NCI-H2081 (cell line): ENCODE measurements around the gene SAMD14.

ENCODE experiments used
- DNase-seq, 2 experiments: peaks; one replicate each; lab custom pipeline; 2025; lab: John Stamatoyannopoulos, UW

SAMD14 gene

GRCh38 chr17:50112694-50113093 lies 17.3 kb downstream of the SAMD14 start:
- DNase-seq: no peak

DNA sequence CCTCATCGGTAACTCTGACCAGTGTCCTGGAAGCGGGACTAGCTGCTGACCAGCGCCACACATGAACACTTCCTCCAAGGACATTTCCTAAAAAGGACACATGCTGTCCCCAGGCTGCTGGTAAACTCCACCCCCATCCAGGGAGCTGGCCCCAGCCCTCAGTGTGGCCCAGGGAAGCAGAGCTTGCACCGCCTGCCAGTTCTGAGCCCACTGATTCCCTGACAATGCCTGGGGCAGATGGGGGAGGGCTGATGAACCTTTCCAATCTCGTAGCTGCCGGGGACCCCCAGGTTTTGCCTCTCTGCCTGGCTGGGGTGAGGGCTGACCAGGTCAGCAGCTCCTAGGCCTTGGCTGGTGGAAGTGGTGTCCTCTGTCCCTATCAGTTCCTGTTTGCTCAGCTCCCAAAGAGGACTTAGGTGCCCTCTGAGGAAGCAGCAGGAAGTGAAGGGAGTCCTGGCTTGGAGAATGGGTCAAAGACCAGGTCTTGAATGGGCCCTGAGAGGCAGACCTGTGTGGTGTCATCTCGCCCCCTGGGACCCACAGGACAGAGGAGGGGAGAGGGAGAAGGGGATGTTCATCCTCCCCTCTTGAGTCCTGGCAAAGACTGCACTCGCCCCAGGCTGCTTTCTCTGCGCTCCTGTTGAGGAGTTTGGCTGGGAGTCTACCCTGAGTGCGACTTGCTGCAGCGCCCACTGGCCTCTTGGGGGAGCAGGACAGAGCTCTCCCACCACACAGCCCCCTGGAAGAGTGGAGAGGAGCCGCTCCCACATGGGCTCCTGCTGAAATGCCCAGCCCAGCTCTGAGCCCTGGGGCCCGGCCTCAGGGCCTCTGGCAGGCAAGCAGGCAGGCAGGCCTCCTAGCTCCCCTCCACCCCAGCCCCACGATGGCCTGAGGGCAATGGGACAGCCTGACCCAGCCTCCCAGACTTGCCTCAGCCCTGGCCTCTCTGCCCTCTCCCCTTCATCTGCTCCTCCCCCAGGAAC lies 18.0 kb downstream of the SAMD14 start:
- DNase-seq: no peak

DNA sequence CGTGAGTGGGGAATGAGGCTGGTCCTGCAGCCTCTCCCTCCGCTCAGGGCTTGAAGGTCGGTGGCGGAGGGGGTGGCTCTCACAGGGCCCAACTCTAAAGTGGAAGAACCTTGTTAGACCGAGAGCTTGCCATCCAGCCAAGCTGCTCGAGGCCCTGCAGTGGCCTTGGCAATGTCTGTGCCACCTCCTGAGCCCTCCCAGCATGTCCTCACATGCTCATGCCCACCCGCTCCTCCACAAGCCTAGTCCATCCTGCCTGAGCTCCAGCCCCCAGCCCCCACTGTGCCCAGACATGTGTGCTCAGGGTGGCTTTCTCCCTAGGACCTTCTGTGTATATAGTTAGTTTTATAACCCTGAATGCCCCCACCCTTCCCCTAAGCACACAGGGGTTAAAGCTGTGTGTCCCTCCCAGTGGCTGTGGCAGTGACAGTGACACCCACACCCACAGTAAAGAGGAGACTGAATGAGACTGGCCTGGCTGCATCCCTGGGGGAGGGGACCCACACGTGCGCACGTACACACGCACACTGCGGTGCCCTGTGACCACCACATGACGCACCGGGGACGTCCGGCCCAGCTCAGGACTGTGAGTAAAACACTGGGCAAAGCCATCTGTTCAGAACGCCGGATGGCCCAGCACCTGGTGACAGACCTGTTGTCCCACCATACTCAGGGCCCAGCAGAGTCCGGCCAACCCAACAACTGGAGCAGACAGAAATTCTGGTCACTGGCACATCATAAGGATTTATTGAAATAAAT lies 19.2 kb downstream of the SAMD14 start:
- DNase-seq: no peak

GRCh38 chr17:50109785-50110184 lies 20.2 kb downstream of the SAMD14 start:
- DNase-seq: no peak

- no peak for DNase-seq
Observed at GRCh38 chr17:50109207-50109606, 20.8 kb downstream of the SAMD14 start.

DNA sequence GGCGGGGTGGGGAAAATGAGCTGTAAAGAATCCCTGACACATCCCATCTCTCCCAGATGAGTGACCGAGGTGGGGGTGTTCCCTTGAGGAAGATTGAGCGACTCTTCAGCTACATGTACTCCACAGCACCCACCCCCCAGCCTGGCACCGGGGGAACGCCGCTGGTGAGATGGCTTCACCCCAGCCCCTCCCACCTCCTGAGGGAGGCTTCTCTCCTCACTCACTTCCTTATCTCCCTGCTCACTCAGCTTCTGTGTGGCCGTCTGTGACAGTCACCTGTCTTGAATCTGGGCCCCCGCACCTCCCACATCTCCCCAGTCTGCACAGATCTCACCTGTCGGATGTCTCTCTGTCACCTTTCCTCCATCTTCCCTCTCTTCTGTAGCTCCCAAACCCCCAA lies 21.4 kb downstream of the SAMD14 start:
- no peak for DNase-seq

GRCh38 chr17:50107790-50108414 lies 22.1 kb downstream of the SAMD14 start:
- DNase-seq: no peak

- DNase-seq: no peak
Observed at GRCh38 chr17:50106393-50107131, 23.4 kb downstream of the SAMD14 start.

GRCh38 chr17:50105811-50106210 lies 24.1 kb downstream of the SAMD14 start:
- DNase-seq: no peak

- no peak for DNase-seq
Observed at GRCh38 chr17:50103941-50104340, 26.0 kb downstream of the SAMD14 start.

GRCh38 chr17:50103252-50103651 lies 26.7 kb downstream of the SAMD14 start:
- DNase-seq: no peak

DNA sequence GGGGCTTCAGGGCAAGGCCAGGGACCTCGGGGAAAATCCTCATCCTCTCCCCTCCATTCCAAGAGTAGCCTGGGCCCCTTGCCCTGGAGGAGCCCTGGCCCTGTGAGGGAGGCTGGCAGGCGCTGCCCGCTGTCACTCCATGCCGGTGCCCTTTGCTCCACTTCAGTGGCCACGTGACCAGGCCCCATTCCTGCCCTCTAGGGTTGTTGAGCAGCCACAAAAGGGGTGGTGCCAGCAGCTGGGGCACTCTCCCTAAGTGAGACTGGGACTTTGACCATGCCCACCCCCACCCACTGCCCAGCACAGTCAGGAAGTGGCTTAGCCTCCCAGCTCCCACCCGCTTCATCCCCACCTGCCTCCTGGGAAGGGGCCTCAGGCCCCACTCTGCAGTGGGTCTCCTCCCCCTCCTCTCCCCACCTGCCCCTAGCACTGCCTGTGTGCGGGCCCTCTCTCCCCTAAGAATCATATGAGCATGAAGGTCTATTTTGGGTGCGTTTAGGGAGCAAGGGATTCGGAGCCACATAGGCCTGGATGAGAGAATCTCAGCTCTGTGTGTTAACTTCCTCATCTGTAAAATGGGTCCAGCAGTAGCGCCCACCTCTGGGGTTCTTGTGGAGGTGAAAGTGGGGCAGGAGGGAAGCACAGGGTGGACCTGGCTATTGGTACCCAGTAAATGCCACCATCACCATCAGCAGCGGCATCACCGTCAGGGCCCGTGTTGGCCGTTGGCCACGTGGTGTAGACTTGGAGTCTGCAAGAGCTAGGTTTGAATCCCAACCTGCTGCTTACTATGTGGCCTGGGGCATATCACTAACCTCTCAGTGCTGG lies 27.6 kb downstream of the SAMD14 start:
- DNase-seq: no peak

DNA sequence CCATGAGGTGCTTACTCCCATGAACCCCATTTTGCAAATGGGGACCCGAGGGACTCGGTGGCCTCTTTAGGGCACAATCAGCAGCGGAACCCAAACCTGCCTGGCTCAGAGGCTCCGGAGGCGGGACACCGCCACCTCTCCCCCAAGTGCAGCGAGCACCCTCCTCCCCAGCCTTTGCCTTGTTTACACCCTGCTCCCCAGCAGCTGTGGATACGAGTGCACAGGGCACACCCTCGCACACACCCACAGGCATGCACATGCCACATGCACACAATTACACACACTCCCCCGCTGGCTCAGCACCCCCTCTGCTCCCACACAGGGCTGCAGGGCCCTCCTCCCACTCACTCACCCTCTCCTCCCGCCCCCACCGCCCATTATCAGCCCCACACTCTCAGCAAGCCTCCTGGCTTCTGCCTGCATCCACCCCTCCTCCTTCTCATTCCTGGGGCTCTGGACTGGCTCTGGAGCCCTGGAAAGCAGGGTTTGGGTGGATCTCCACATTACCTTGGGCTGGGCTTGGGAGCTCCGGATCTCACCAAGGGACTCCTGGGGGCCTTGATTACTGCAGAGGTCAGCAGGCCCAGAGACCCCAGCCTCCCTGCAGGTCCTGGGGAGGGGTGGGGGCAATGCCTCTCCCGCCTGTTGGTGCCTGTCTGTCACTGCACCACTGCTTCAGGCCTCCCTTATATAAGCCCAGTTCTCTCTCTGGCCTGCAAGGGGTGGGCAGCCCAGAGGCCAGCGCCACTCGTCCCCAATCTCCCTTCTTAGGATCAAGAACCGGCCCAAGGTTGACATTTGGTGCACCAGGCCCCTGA lies 28.4 kb downstream of the SAMD14 start:
- DNase-seq: no peak

DNA sequence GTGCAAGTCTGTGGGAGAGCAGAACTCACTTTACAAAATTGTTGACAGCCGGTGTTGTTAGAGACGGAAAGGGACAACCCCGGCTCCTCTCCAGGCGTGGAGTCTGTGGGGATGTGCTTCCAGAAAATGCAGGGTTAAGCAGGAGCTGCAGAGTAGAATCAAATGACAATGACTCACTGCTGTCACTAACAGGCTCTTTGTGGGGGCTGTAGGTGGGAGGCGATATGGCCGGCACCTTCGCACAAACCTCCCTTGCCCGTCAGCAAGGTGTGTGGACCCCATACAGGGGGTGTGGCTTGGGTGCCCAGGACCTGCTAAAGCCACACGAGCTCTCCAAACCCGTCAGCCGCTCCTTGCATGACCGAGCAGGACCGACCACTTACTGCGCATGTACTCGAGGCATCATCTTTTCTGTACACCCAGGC lies 29.0 kb downstream of the SAMD14 start:
- DNase-seq: no peak

DNA sequence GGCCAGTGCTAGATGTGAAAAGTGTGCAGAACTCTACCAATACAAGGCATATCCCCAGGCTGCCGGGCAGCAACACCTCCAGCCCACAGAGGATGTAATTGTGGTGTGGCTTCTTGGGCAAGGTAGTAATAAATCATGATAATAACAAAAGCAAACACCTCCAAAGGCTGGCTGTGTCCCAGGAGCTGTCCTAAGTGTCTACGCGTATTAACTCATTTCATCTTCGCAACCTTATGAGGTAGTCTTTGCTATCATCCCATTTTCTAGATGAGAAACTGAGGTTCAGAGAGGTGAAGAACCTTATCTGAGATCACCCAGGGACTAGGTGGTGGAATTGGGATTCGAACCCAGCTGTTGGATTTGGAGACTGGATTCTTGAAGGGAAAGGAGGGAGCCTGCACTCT lies 29.5 kb downstream of the SAMD14 start:
- no peak for DNase-seq

DNA sequence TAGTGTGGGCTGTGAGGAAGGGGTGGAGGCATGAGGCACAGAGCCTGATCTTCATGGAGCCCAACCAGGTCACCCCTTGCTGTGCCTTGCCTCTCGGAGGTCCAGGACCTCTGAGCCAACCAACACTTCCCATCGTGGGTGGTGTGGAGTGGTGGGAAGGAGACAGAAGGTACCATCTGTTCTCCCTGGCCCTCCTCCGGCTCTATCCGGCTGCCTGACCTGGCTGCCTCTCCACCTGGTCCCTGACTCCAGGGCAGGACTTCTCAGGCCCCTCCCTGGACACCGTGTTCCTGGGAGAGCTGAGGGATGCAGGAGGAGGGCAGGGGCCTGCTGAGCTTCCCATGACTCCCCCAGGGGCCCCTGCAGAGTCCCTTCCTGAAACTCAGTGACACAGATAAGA lies 31.0 kb downstream of the SAMD14 start:
- no peak for DNase-seq

GRCh38 chr17:50098583-50098982 lies 31.4 kb downstream of the SAMD14 start:
- no peak for DNase-seq

GRCh38 chr17:50097926-50098325 lies 32.0 kb downstream of the SAMD14 start:
- no peak for DNase-seq

- DNase-seq: no peak
Observed at GRCh38 chr17:50097455-50097854, 32.5 kb downstream of the SAMD14 start.

DNA sequence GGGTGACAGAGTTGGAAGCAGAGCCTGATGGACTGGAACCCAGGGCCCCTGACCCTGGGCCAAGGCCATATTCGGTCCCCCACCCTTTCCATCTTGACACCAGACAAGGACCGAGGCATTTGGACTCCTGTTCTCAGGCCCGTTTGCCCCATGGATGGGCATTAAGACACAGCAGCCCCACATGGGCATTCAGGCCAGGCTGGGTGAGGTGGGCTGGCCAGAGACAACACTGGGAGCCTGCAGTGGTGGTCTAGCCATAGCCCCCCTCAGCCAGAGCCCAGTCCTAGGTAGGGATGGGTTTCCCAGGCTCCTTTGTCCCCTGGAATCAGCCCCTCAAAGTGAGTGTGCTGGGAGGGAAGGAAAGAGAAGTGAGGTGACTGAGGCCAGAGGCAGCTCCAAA lies 33.2 kb downstream of the SAMD14 start:
- DNase-seq: no peak
